H1 (cell line): ENCODE results near the gene TMPRSS11B. TPM values are rescaled to one million over a fixed set of nuclear protein-coding genes. Genes with fewer than 3 reads are reported as not detected.

ENCODE experiments used
- ASH2L ChIP-seq: fragments of 200-600, 300-600 bp; sonication (generic); IDR thresholded peaks from one replicate; pipeline ENCODE4 v1.7.1; 2017; ENCODE audit warnings: low read length
- BCL11A ChIP-seq, 2 experiments: IDR thresholded peaks; one replicate each; pipeline ENCODE4 v1.6.1; 2011; ENCODE audit warnings: low read depth in 2 of 2, low read length in 2 of 2, mild to moderate bottlenecking in 2 of 2
- HDAC2 ChIP-seq, 2 experiments: fragments of 300-600 bp in 1 of 2; sonication (generic) in 1 of 2; IDR thresholded peaks; 2 replicates each; pipeline ENCODE4 v1.6.1; 2011 to 2012; ENCODE audit warnings: low read depth in 2 of 2, low read length in 2 of 2, mild to moderate bottlenecking in 2 of 2, moderate library complexity in 2 of 2, borderline replicate concordance in 1 of 2, inconsistent platforms in 1 of 2
- KDM5A ChIP-seq: fragments of 200-600 bp; IDR thresholded peaks from 2 replicates; pipeline ENCODE4 v1.7.1; 2012; ENCODE audit warnings: mild to moderate bottlenecking, low read length, inconsistent platforms, mixed read lengths
- PHF8 ChIP-seq: fragments of 200-600 bp; sonication (generic); conservative IDR thresholded peaks from 2 replicates; pipeline ENCODE4 v1.7.1; 2012; ENCODE audit warnings: low read depth, mild to moderate bottlenecking, inconsistent platforms, low read length, moderate library complexity
- POLR2A ChIP-seq, 2 experiments: IDR thresholded peaks; 1 replicate in 1 of 2; 2 replicates in 1 of 2; pipeline ENCODE4 v1.6.1; 2011; ENCODE audit warnings: low read depth in 2 of 2, low read length in 2 of 2, mild to moderate bottlenecking in 2 of 2; ENCODE audit errors: control extremely low read depth in 1 of 2
- TAF1 ChIP-seq: IDR thresholded peaks from 2 replicates; pipeline ENCODE4 v1.6.1; 2011; ENCODE audit warnings: mild to moderate bottlenecking, low read depth, low read length
- TCF12 ChIP-seq: IDR thresholded peaks from 2 replicates; pipeline ENCODE4 v1.6.1; 2011; ENCODE audit warnings: low read depth, mild to moderate bottlenecking, low read length
- polyA plus RNA-seq, 7 experiments: library from polyadenylated mRNA; depleted of rRNA in 3 of 7; stranded (reverse) in 5 of 7; unstranded in 2 of 7; fragments of >200 nt in 5 of 7; fragments of 200-250 nt in 2 of 7; gene quantifications; 1 replicate in 5 of 7; 2 replicates in 1 of 7; 4 replicates in 1 of 7; pipeline versions ENCODE4 v1.2.1 to v1.2.3, GENCODE V29; 2011 to 2013; ENCODE audit warnings: missing spikeins in 2 of 7, mixed read lengths in 2 of 7
- total RNA-seq: library from RNA; stranded (reverse); fragmentation: NEBNext Ultra II Directional; extraction: Animal tissue kit (Norgen Biotek cat#: 25700); gene quantifications from 2 replicates; pipeline ENCODE4 v1.2.1, GENCODE V29; 2021
- TF ChIP-seq, protein P1 (sequence below): fragments of 300-600 bp; sonication (generic); IDR thresholded peaks from 2 replicates; pipeline ENCODE4 v1.7.1; 2012; ENCODE audit warnings: low read length, moderate library complexity, mild to moderate bottlenecking, inconsistent platforms; ENCODE audit not compliant: insufficient replicate concordance

TMPRSS11B gene
- total and polyA plus RNA-seq, 2 of the 8 experiments (the other 6 are each of a cell fraction or from before 2014, with no cell fraction given) = not detected

DNA sequence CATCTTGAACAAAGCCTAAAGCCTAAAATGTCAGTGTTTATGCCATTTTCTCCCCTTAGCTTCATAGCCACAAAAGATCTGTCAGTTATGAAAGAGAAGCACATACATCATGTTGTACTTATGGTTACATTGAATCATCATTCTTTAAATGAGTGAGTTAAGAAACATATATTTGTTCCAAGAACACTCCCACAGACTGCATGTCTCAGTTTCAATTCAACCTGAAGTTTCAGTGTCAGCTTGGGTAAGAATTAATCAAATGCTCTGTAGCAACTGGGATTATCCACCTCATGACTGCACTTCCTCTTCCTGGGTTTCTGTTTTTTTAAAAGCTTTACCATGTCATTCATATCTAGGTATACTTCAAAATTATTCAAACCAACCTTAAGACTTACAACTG is 3.9 kb upstream of the TMPRSS11B start (continued):
- TF ChIP-seq, protein P1, sequence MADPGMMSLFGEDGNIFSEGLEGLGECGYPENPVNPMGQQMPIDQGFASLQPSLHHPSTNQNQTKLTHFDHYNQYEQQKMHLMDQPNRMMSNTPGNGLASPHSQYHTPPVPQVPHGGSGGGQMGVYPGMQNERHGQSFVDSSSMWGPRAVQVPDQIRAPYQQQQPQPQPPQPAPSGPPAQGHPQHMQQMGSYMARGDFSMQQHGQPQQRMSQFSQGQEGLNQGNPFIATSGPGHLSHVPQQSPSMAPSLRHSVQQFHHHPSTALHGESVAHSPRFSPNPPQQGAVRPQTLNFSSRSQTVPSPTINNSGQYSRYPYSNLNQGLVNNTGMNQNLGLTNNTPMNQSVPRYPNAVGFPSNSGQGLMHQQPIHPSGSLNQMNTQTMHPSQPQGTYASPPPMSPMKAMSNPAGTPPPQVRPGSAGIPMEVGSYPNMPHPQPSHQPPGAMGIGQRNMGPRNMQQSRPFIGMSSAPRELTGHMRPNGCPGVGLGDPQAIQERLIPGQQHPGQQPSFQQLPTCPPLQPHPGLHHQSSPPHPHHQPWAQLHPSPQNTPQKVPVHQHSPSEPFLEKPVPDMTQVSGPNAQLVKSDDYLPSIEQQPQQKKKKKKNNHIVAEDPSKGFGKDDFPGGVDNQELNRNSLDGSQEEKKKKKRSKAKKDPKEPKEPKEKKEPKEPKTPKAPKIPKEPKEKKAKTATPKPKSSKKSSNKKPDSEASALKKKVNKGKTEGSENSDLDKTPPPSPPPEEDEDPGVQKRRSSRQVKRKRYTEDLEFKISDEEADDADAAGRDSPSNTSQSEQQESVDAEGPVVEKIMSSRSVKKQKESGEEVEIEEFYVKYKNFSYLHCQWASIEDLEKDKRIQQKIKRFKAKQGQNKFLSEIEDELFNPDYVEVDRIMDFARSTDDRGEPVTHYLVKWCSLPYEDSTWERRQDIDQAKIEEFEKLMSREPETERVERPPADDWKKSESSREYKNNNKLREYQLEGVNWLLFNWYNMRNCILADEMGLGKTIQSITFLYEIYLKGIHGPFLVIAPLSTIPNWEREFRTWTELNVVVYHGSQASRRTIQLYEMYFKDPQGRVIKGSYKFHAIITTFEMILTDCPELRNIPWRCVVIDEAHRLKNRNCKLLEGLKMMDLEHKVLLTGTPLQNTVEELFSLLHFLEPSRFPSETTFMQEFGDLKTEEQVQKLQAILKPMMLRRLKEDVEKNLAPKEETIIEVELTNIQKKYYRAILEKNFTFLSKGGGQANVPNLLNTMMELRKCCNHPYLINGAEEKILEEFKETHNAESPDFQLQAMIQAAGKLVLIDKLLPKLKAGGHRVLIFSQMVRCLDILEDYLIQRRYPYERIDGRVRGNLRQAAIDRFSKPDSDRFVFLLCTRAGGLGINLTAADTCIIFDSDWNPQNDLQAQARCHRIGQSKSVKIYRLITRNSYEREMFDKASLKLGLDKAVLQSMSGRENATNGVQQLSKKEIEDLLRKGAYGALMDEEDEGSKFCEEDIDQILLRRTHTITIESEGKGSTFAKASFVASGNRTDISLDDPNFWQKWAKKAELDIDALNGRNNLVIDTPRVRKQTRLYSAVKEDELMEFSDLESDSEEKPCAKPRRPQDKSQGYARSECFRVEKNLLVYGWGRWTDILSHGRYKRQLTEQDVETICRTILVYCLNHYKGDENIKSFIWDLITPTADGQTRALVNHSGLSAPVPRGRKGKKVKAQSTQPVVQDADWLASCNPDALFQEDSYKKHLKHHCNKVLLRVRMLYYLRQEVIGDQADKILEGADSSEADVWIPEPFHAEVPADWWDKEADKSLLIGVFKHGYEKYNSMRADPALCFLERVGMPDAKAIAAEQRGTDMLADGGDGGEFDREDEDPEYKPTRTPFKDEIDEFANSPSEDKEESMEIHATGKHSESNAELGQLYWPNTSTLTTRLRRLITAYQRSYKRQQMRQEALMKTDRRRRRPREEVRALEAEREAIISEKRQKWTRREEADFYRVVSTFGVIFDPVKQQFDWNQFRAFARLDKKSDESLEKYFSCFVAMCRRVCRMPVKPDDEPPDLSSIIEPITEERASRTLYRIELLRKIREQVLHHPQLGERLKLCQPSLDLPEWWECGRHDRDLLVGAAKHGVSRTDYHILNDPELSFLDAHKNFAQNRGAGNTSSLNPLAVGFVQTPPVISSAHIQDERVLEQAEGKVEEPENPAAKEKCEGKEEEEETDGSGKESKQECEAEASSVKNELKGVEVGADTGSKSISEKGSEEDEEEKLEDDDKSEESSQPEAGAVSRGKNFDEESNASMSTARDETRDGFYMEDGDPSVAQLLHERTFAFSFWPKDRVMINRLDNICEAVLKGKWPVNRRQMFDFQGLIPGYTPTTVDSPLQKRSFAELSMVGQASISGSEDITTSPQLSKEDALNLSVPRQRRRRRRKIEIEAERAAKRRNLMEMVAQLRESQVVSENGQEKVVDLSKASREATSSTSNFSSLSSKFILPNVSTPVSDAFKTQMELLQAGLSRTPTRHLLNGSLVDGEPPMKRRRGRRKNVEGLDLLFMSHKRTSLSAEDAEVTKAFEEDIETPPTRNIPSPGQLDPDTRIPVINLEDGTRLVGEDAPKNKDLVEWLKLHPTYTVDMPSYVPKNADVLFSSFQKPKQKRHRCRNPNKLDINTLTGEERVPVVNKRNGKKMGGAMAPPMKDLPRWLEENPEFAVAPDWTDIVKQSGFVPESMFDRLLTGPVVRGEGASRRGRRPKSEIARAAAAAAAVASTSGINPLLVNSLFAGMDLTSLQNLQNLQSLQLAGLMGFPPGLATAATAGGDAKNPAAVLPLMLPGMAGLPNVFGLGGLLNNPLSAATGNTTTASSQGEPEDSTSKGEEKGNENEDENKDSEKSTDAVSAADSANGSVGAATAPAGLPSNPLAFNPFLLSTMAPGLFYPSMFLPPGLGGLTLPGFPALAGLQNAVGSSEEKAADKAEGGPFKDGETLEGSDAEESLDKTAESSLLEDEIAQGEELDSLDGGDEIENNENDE = no peak
- TF ChIP-seq POLR2A (IDR thresholded peaks at IDR 0.05; ENCODE audit: control extremely low read depth in 1 of 2, low read depth in 2 of 2, low read length in 2 of 2) = no peak
- TF ChIP-seq ASH2L = no peak
- TF ChIP-seq PHF8 = no peak
- no peak for TF ChIP-seq HDAC2 (IDR thresholded peaks at IDR 0.05; ENCODE audit: borderline replicate concordance in 1 of 2, low read depth in 2 of 2, low read length in 2 of 2)
- no peak for TF ChIP-seq KDM5A
- TF ChIP-seq TAF1 = no peak
- TF ChIP-seq TCF12 = no peak
- no peak for TF ChIP-seq BCL11A (IDR thresholded peaks at IDR 0.05; ENCODE audit: low read depth in 2 of 2, low read length in 2 of 2)
